ENCODE data around the gene NUBPL. TPM values are rescaled to one million over a fixed set of nuclear protein-coding genes. Genes with fewer than 3 reads are reported as not detected.

NUBPL gene
- polyA plus RNA-seq, 1 of the 3 experiments (the other 2 are of a cell fraction), result 4.0 TPM

DNA sequence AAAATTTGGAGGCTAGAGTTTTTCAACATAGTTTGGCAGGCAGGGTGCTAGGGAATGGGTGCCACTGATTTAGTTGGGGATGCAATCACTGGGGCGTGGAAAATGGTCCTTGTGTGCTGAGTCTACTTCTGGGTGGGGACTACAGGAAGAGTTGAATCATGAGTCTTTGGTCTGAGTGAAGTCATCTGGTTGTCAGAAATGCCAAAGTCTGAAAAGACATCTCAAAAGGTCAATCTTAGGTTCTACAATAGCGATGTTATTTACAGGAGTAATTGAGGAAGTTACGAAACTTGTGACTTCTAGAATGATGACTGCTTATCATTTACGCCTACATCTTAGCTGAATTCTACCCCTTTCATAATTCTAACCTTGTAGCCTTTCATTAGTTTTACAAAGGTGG lies 209.1 kb downstream of the NUBPL start:
- no peaks in the 10 kb centered on the region for H3K9me2 ChIP-seq
- no peak overlapping the region for H3K9ac ChIP-seq
- 90% methylated on average over 4 of the region's 4 CpGs for WGBS (ENCODE audit: low lambda C conversion rate)
- no peak overlapping the region for H3K4me3 ChIP-seq (ENCODE audit: low read depth in 2 of 2, low read length in 1 of 2)
- H4K20me1 ChIP-seq (ENCODE audit: insufficient read depth), result no peaks in the 10 kb centered on the region
- peaks cover 0 to 3% of the 10 kb centered on the region in 2 experiments for H3K36me3 ChIP-seq (replicated peaks in 1 of 2; ENCODE audit: control insufficient read depth in 1 of 2, insufficient read depth in 2 of 2, low read length in 1 of 2)
- ChIA-PET CTCF (interaction anchor here (1.3 kb wide), 1 partner anchor 188 kb away, joined by 3 read pairs; no protein-coding TSS in a partner anchor), POLR2A (no interaction called here)
- H3K4me1 ChIP-seq (ENCODE audit: control insufficient read depth in 1 of 2, insufficient read depth in 2 of 2, low read depth in 1 of 2, low read length in 1 of 2), result no peaks in the 10 kb centered on the region
- H3F3A ChIP-seq (replicated peaks; ENCODE audit: insufficient read depth), result no peaks in the 10 kb centered on the region
- no peak for DNase-seq
- H3K27ac ChIP-seq (ENCODE audit: low read depth in 2 of 2, low read length in 1 of 2), result no peak overlapping the region
- H3K27me3 ChIP-seq (ENCODE audit: insufficient read depth), result no peaks in the 10 kb centered on the region
- no peaks in the 10 kb centered on the region for H3K9me3 ChIP-seq
- H3K79me2 ChIP-seq (ENCODE audit: insufficient read depth), result no peaks in the 10 kb centered on the region
- H3K4me2 ChIP-seq, result no peak overlapping the region
- TF ChIP-seq MEF2A (IDR thresholded peaks at IDR 0.05; ENCODE audit: borderline replicate concordance, low read depth), result no peak
- no peak for TF ChIP-seq YY1 (IDR thresholded peaks at IDR 0.05; ENCODE audit: low read depth)
- TF ChIP-seq, protein P1, sequence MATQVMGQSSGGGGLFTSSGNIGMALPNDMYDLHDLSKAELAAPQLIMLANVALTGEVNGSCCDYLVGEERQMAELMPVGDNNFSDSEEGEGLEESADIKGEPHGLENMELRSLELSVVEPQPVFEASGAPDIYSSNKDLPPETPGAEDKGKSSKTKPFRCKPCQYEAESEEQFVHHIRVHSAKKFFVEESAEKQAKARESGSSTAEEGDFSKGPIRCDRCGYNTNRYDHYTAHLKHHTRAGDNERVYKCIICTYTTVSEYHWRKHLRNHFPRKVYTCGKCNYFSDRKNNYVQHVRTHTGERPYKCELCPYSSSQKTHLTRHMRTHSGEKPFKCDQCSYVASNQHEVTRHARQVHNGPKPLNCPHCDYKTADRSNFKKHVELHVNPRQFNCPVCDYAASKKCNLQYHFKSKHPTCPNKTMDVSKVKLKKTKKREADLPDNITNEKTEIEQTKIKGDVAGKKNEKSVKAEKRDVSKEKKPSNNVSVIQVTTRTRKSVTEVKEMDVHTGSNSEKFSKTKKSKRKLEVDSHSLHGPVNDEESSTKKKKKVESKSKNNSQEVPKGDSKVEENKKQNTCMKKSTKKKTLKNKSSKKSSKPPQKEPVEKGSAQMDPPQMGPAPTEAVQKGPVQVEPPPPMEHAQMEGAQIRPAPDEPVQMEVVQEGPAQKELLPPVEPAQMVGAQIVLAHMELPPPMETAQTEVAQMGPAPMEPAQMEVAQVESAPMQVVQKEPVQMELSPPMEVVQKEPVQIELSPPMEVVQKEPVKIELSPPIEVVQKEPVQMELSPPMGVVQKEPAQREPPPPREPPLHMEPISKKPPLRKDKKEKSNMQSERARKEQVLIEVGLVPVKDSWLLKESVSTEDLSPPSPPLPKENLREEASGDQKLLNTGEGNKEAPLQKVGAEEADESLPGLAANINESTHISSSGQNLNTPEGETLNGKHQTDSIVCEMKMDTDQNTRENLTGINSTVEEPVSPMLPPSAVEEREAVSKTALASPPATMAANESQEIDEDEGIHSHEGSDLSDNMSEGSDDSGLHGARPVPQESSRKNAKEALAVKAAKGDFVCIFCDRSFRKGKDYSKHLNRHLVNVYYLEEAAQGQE (IDR thresholded peaks at IDR 0.05; ENCODE audit: low read depth, low read length), result no peak
- TF ChIP-seq, protein P2, sequence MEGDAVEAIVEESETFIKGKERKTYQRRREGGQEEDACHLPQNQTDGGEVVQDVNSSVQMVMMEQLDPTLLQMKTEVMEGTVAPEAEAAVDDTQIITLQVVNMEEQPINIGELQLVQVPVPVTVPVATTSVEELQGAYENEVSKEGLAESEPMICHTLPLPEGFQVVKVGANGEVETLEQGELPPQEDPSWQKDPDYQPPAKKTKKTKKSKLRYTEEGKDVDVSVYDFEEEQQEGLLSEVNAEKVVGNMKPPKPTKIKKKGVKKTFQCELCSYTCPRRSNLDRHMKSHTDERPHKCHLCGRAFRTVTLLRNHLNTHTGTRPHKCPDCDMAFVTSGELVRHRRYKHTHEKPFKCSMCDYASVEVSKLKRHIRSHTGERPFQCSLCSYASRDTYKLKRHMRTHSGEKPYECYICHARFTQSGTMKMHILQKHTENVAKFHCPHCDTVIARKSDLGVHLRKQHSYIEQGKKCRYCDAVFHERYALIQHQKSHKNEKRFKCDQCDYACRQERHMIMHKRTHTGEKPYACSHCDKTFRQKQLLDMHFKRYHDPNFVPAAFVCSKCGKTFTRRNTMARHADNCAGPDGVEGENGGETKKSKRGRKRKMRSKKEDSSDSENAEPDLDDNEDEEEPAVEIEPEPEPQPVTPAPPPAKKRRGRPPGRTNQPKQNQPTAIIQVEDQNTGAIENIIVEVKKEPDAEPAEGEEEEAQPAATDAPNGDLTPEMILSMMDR (IDR thresholded peaks at IDR 0.05), result no peak
- TF ChIP-seq TAF1 (IDR thresholded peaks at IDR 0.05; ENCODE audit: borderline replicate concordance, low read depth, low read length), result no peak
- TF ChIP-seq FOXJ3 (CRISPR knock-in tag; IDR thresholded peaks at IDR 0.05), result no peak
- TF ChIP-seq TCF12 (IDR thresholded peaks at IDR 0.05), result no peak
- no peak for TF ChIP-seq SMC3 (IDR thresholded peaks at IDR 0.05; ENCODE audit: low read depth, low read length)
- no peak for TF ChIP-seq FOSL2 (IDR thresholded peaks at IDR 0.05; ENCODE audit: borderline replicate concordance, low read depth)
- H2AFZ ChIP-seq (ENCODE audit: low read depth), result no peak overlapping the region

DNA sequence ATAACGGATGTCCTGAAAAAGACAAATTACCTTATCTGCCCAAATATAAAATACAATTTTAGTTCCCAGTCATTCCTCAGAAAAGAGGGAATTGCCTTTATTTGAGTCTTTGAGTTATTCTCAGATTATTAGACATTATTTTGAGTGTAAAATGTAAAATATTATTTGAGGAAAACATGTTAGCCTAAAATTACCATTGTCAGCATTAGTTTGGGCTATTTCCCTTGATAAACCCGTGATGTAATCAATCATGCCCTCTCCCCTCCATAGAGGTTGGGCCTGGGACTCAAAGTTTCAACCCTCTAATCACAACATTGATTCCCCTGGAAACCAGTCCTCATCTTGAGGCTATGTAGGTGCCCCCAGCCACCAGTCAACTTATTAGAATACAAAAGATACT lies 213.4 kb downstream of the NUBPL start:
- 70% methylated on average over 2 of the region's 2 CpGs for WGBS (ENCODE audit: low lambda C conversion rate)
- TF ChIP-seq NRF1 (IDR thresholded peaks at IDR 0.05; ENCODE audit: low read depth, low read length), result no peak
- TF ChIP-seq MXI1 (IDR thresholded peaks at IDR 0.05; ENCODE audit: low read depth, low read length), result no peak
- TF ChIP-seq, protein P1 (IDR thresholded peaks at IDR 0.05; ENCODE audit: low read depth, low read length), result no peak
- TF ChIP-seq SIN3A (IDR thresholded peaks at IDR 0.05; ENCODE audit: borderline replicate concordance, low read depth, low read length), result no peak
- no peak for TF ChIP-seq TEAD4 (IDR thresholded peaks at IDR 0.05; ENCODE audit: borderline replicate concordance, insufficient read depth)
- TF ChIP-seq TAF1 (IDR thresholded peaks at IDR 0.05; ENCODE audit: borderline replicate concordance, low read depth, low read length), result no peak
- no peak for TF ChIP-seq MAX (IDR thresholded peaks at IDR 0.05; ENCODE audit: low read depth)
- TF ChIP-seq FOSL2 (IDR thresholded peaks at IDR 0.05; ENCODE audit: borderline replicate concordance, low read depth), result no peak
- no peak for TF ChIP-seq CHD2 (IDR thresholded peaks at IDR 0.05; ENCODE audit: low read length, partially characterized antibody)
- no peak for TF ChIP-seq EZH2phosphoT487 (IDR thresholded peaks at IDR 0.05; ENCODE audit: borderline replicate concordance, low read depth)
- no peak for TF ChIP-seq USF2 (IDR thresholded peaks at IDR 0.05; ENCODE audit: borderline replicate concordance, low read depth, low read length)

More for the DNA sequence above, 213.4 kb downstream of the NUBPL start:
- DNase-seq, result no peak
- Histone ChIP-seq H3K9me3 (no peaks in the 10 kb centered on the region), H3F3A (replicated peaks; ENCODE audit: insufficient read depth) (no peaks in the 10 kb centered on the region), H3K79me2 (ENCODE audit: insufficient read depth) (no peaks in the 10 kb centered on the region), H3K36me3 (replicated peaks in 1 of 2; ENCODE audit: control insufficient read depth in 1 of 2, insufficient read depth in 2 of 2, low read length in 1 of 2) (peaks cover 0 to 3% of the 10 kb centered on the region in 2 experiments), H3K4me3 (ENCODE audit: low read depth in 2 of 2, low read length in 1 of 2) (no peak overlapping the region), H3K27me3 (ENCODE audit: insufficient read depth) (no peaks in the 10 kb centered on the region), H3K9ac (no peak overlapping the region), H3K4me2 (no peak overlapping the region), H3K27ac (ENCODE audit: low read depth in 2 of 2, low read length in 1 of 2) (no peak overlapping the region), H3K4me1 (ENCODE audit: control insufficient read depth in 1 of 2, insufficient read depth in 2 of 2, low read depth in 1 of 2, low read length in 1 of 2) (no peaks in the 10 kb centered on the region), H4K20me1 (ENCODE audit: insufficient read depth) (no peaks in the 10 kb centered on the region), H2AFZ (ENCODE audit: low read depth) (no peak overlapping the region), H3K9me2 (no peaks in the 10 kb centered on the region)
- ChIA-PET CTCF (no interaction called here), POLR2A (no interaction called here)
